Memory B cell (primary cell): ENCODE data around the gene SLC25A1.

Source experiments
- ATAC-seq: fragments of 150-1000 bp; cut with Tn5 transposase; 2 replicates; pipeline ENCODE4 v1.10.0; 2021; ENCODE audit warnings: low read depth, mild to moderate bottlenecking, moderate library complexity
- DNase-seq, 2 donors: peaks; one replicate each; pipeline ENCODE4 v3.0.0; 2022; ENCODE audit warnings: low spot score in 2 of 2
- H3K27ac Mint-ChIP-seq: one replicate; pipeline ENCODE4 v1.8.0; 2022; ENCODE audit warnings: mild to moderate bottlenecking, moderate library complexity, mixed read lengths
- H3K27me3 Mint-ChIP-seq: one replicate; pipeline ENCODE4 v1.8.0; 2022; ENCODE audit warnings: mixed read lengths
- H3K36me3 Mint-ChIP-seq: one replicate; pipeline ENCODE4 v1.8.0; 2022; ENCODE audit warnings: mild to moderate bottlenecking, mixed read lengths
- H3K4me1 Mint-ChIP-seq: one replicate; pipeline ENCODE4 v1.8.0; 2022; ENCODE audit warnings: mixed read lengths
- H3K4me3 Mint-ChIP-seq: one replicate; pipeline ENCODE4 v1.8.0; 2022; ENCODE audit warnings: mild to moderate bottlenecking, moderate library complexity, mixed read lengths
- H3K9me3 Mint-ChIP-seq: one replicate; pipeline ENCODE4 v1.8.0; 2022; ENCODE audit warnings: mixed read lengths

SLC25A1 gene

DNA sequence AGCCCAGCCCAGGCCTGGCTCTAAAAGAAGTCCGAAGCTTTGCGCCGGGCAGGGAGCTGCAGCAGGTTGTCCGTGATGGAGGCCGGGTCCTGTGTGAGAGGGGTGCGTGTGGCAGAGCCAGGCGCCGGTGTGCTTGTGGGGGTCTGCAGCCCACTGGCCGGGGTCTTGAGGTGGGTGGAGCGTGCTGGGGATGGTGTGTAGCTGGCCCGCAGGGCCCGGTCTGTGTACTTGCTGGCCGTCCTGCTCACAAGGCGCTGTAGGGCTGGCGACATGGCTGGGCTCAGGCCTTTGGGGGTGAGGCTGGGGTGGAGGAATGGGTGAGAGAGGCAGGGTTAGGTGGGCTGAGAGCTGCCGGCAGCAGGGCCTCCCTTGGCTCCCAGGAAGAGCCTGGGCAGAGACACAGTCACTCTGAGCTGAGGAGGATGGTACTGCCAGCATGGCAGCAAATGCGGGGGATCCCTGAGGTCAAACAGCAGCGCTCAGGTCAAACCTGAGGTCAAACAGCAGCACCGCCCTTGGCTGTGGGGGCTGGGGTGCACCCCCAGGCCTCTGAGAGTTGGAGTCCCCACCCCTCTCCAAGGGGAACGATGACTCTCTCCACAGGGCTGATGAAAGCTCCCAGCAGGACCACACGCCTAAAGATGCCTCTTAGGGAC is 44.2 kb downstream of the SLC25A1 start:
- Mint-ChIP-seq H3K36me3 (peaks cover 23% of the 10 kb centered on the region), H3K4me3 (no peak overlapping the region), H3K4me1 (peaks cover 3% of the 10 kb centered on the region), H3K27me3 (no peaks in the 10 kb centered on the region), H3K9me3 (no peaks in the 10 kb centered on the region), H3K27ac (no peak overlapping the region)
- ATAC-seq (no peak), DNase-seq (no peak)

DNA sequence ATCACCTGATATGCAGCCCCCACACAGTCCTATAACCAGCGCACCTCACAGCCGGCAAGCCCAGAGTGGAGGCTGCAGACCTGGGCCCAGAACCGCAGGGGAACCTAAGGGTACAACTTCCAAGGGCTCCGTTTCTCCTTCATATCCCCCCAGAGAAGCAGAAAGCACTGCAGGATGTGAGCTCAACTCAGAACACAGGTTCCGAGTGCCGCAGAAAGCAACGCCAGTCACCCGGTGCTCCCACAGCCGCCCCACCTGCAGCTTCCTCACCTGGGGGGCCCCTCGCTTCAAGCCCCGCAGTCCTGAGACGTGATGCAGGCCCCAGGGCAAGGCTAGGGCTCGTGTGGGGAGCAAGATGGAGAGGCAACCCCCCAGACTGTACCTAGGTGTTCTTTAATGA is 45.0 kb downstream of the SLC25A1 start:
- no peak overlapping the region for H3K4me3 Mint-ChIP-seq
- H3K27ac Mint-ChIP-seq, result no peak overlapping the region
- ATAC-seq (no peak), DNase-seq (no peak)
- H3K4me1 Mint-ChIP-seq, result peaks cover 3% of the 10 kb centered on the region
- no peaks in the 10 kb centered on the region for H3K9me3 Mint-ChIP-seq
- peaks cover 23% of the 10 kb centered on the region for H3K36me3 Mint-ChIP-seq
- H3K27me3 Mint-ChIP-seq, result no peaks in the 10 kb centered on the region

DNA sequence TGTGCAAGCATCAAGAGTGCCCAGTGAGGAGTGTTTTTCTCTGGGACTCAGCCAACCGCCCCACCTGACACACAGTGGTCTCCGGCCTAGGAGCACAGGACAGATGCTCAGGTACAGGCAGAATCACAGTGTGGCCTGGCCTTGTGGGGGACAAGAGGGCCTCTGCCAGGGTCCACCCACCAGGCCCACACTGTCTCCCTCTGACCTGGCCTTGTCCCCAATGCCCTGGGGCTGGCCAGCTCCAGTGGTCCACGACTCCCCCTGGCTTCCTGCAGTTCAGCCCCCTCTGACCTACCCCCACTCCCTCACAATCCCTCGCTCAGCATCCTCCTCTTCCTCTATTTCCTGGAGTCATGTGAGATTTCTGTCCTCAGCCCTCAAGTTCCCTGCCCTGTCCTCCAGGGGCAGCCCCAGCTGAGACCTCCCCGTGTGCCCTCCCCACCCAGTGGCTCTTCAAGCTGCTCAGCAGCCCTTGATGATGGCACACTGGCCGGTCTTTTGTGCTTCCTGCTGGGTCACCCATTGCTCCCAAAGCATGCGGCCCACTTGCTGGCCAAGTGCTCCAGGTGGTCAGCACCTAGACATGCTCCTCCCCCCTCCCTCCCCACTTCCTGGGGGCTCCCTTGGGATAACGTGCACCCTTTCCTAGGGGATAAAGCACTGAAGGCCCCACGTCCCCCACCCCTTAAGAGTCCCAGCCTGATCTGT is 45.7 kb downstream of the SLC25A1 start:
- ATAC-seq (no peak), DNase-seq (no peak)
- Mint-ChIP-seq H3K4me3 (no peak overlapping the region), H3K27ac (no peak overlapping the region), H3K9me3 (no peaks in the 10 kb centered on the region), H3K4me1 (peaks cover 3% of the 10 kb centered on the region), H3K36me3 (peaks cover 23% of the 10 kb centered on the region), H3K27me3 (no peaks in the 10 kb centered on the region)

DNA sequence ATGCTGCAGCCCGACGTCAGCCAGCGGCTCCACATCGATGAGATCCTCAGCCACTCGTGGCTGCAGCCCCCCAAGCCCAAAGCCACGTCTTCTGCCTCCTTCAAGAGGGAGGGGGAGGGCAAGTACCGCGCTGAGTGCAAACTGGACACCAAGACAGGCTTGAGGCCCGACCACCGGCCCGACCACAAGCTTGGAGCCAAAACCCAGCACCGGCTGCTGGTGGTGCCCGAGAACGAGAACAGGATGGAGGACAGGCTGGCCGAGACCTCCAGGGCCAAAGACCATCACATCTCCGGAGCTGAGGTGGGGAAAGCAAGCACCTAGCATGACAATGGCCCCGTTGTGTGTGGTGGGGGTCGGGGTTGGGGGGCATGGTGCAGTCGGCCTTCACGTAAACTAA is 46.4 kb downstream of the SLC25A1 start:
- H3K27me3 Mint-ChIP-seq, result no peaks in the 10 kb centered on the region
- peaks cover 22% of the 10 kb centered on the region for H3K36me3 Mint-ChIP-seq

DNA sequence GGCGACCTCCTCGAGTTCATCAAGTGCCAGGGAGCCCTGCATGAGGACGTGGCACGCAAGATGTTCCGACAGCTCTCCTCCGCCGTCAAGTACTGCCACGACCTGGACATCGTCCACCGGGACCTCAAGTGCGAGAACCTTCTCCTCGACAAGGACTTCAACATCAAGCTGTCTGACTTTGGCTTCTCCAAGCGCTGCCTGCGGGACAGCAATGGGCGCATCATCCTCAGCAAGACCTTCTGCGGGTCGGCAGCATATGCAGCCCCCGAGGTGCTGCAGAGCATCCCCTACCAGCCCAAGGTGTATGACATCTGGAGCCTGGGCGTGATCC is 46.9 kb downstream of the SLC25A1 start:
- Mint-ChIP-seq H3K36me3 (peaks cover 17% of the 10 kb centered on the region), H3K4me3 (no peak overlapping the region), H3K4me1 (peaks cover 3% of the 10 kb centered on the region), H3K27ac (no peak overlapping the region), H3K27me3 (no peaks in the 10 kb centered on the region), H3K9me3 (no peaks in the 10 kb centered on the region)
- ATAC-seq (no peak), DNase-seq (no peak)

More for the DNA sequence above, 46.4 kb downstream of the SLC25A1 start:
- DNase-seq (no peak), ATAC-seq (no peak)
- Mint-ChIP-seq H3K4me1 (peaks cover 3% of the 10 kb centered on the region), H3K9me3 (no peaks in the 10 kb centered on the region), H3K4me3 (no peak overlapping the region), H3K27ac (no peak overlapping the region)

DNA sequence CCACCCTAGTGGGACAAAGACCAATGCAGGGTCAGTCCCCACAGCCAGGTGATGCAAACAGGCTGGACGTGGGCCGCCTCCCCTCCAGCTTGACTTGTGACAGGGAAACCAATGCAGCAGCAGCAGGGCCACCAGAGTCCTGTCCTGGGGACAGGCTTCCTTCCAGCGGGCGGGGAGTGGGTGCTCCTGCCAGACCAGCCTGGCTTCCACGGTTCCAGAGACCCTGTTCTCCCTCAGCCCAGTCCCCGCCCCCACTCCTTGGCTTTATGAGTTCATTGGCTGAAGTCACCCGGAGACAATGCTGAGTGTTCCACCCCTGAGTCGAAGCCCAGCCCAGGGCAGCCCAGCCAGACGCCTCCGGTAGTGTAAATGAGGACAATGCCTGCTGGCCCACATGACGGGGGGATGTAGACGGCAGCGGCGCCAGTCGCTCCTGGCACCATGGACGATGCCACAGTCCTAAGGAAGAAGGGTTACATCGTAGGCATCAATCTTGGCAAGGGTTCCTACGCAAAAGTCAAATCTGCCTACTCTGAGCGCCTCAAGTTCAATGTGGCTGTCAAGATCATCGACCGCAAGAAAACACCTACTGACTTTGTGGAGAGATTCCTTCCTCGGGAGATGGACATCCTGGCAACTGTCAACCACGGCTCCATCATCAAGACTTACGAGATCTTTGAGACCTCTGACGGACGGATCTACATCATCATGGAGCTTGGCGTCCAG is 47.4 kb downstream of the SLC25A1 start, which contains the start of gene TSSK2:
Gene TSSK2 (plus strand): TSS at position 350 of the 726 bp plus-strand sequence. CDS start 92 bp downstream, at position 442.
- no peaks in the 10 kb centered on the region for H3K27me3 Mint-ChIP-seq
- no peak within 1 kb of the TSS for H3K27ac Mint-ChIP-seq
- no peak within 1 kb of the TSS for H3K4me3 Mint-ChIP-seq
- peaks cover 12% of the 10 kb centered on the region for H3K36me3 Mint-ChIP-seq
- no peaks in the 10 kb centered on the region for H3K9me3 Mint-ChIP-seq
- peaks cover 3% of the 10 kb centered on the region for H3K4me1 Mint-ChIP-seq
- ATAC-seq (no peak), DNase-seq (no peak)

DNA sequence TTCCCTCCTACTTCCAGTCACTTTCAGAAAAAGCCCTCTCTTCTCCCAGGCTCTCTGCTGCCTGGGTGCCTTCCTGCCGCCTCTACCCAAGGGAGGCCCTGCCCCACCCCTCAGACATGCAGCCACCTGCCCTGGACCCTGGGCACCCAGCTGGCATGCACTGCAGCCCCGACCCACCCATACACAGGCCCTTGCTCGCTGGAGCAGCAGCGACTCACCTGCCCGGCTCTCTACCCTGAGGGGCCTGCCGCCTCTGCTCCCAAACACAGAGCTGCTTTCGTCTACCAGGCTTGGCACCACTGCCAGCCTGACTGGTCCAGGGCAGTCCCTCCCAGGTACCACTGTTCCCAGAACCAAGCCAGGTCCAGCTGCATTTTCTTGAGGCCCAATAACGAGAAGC is 48.7 kb downstream of the SLC25A1 start:
- no peak for DNase-seq
- Mint-ChIP-seq H3K27me3 (no peaks in the 10 kb centered on the region), H3K4me3 (no peak overlapping the region), H3K9me3 (no peaks in the 10 kb centered on the region), H3K27ac (no peak overlapping the region), H3K4me1 (peaks cover 3% of the 10 kb centered on the region), H3K36me3 (peaks cover 6% of the 10 kb centered on the region)
- no peak for ATAC-seq

DNA sequence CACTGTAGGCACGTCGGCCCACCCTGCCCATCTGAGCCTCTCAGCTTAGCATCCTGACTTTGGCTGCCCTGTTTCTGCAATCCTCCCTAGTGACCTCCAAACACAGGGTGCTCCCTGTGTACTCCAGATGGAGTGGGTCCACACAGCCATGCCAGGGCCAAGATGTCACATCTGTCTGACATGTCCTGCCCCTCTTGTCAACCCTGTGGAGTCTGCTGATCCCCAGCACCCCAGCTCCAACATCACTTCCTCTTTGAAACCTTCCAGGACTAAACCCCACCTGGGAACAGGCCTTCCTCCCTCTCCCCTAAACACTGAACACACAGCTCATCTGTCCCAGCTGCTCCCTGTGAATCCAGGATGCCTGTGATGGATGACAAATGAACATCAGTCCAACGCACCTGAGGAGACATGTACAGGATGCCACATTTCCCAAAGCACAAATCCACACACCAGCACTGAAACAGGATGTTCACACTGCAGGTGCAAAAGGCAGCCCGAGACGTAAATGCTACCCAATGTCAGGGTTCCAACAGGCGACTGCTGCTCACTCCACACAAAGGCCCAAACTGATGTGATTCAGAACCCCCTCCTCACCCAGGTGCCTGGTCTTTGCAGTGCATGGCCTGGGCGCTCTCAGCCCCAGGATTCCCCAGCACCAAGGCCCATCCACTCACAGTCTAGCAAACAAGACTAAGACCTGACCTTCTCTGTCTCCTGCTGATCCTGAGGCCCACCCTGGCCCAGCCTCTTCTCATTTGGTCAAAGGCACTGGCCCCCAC is 49.4 kb downstream of the SLC25A1 start:
- ATAC-seq, result no peak
- H3K27me3 Mint-ChIP-seq, result no peaks in the 10 kb centered on the region
- no peak for DNase-seq
- H3K9me3 Mint-ChIP-seq, result no peaks in the 10 kb centered on the region
- H3K4me3 Mint-ChIP-seq, result no peak overlapping the region
- no peak overlapping the region for H3K27ac Mint-ChIP-seq
- H3K4me1 Mint-ChIP-seq, result peaks cover 3% of the 10 kb centered on the region
- peaks cover 5% of the 10 kb centered on the region for H3K36me3 Mint-ChIP-seq

DNA sequence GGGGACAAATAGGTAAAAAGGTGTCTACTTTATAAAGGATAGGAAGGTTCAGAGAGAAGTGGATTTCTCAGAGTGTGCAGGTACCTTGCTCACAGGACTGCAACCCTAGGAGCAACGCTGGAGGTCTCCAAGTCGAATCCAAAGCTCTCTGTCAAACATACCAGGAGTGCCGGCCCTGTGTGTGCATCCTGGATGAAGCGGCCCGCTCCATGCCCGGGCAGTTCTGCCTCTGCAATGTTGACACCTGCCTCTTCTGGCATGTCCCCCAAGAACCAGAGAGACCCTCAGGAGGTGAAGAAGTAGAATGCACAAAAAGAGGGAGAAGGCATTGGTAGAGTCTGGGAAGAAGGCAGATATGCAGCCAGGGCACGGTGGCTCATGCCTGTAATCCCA is 50.5 kb downstream of the SLC25A1 start:
- Mint-ChIP-seq H3K4me1 (peaks cover 3% of the 10 kb centered on the region), H3K4me3 (no peak overlapping the region), H3K36me3 (peaks cover 3% of the 10 kb centered on the region), H3K27ac (no peak overlapping the region), H3K9me3 (no peaks in the 10 kb centered on the region), H3K27me3 (no peaks in the 10 kb centered on the region)
- no peak for DNase-seq
- no peak for ATAC-seq

DNA sequence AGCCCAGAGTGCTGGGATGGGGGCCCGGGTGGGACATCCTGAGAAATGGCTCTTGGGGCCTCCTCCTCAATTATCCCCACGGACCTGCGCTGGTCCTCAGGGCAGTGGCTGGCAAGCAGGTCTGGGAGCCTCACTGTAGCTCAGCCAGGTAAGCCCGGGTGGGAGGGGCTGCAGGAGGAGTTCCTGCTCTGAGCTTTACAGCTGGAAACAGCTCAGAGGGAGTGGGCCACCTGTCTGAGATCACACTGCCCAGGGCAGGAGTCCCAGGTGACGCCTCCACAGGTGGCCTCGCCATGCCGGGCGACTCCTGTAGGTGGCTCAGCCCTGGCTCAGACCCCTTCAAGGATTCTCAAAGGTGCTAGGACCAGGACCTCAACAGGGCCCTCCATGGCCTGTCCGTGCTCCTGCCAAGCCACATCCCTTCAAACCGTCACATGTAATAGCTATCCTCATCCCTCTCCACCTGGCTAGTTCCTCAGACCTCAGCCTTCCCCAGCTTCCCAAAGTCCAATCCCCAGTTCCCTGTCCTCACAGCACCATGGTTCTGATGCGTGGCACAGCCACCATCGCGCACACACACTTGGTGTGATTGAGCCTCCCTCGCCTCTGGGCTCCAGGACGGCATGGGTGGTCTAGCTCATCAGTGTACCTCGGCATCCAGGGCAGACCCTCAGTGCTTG is 51.1 kb downstream of the SLC25A1 start:
- Mint-ChIP-seq H3K36me3 (no peaks in the 10 kb centered on the region), H3K4me3 (no peak overlapping the region), H3K27me3 (no peaks in the 10 kb centered on the region), H3K4me1 (peaks cover 5% of the 10 kb centered on the region), H3K9me3 (no peaks in the 10 kb centered on the region), H3K27ac (no peak overlapping the region)
- ATAC-seq, result no peak
- DNase-seq, result no peak

DNA sequence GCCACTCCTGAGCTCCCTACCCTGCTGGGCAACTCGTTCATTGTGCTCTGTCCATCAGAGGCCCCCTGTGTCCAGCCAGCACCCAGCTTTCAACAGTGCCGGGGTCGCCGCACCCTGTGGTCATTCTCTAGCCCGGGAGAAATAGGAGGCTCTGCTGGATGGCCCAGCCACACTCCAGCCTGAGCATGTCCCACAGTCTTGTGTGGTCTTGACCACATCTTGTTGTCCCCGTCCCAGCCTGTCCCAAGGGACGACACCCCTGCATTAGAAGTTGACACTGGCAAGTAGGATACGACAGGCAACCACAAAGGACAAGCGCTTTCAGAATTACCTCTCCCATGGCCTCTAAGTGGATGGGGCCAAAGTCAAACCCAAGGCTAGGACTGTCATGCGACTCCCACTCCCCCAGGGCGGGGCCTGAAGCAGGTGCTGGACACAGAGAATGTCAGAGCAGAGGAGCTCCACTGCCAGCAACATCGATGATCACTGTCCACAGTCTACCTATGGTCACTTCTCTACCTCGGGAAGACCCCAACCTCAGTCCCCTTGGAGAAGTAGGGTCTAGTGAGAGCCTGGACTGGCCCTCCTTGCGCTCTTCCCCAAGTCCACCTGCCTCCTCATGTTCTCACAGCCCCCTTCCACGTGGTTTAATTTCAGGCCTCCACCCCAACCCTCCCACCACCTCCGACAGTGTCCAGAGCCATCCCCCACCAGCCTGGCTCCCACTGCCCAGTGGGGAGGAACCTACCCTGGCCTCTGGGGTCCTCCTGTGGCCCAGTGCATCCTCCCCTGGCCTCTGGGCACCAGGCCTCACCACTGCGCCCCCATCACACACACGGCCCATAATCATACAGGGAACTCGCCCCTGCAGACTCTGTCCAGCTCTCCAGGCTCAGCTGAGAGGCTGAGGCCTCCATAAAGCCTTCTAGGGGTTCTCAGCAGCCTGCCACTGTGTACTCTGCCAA is 51.9 kb downstream of the SLC25A1 start:
- peaks cover 6% of the 10 kb centered on the region for H3K4me1 Mint-ChIP-seq
- ATAC-seq, result no peak
- no peaks in the 10 kb centered on the region for H3K27me3 Mint-ChIP-seq
- H3K9me3 Mint-ChIP-seq, result no peaks in the 10 kb centered on the region
- H3K4me3 Mint-ChIP-seq, result no peak overlapping the region
- H3K36me3 Mint-ChIP-seq, result no peaks in the 10 kb centered on the region
- no peak for DNase-seq
- H3K27ac Mint-ChIP-seq, result no peak overlapping the region
